ENCODE data around the gene NKX1-1. TPM values are rescaled to one million over a fixed set of nuclear protein-coding genes. Genes with fewer than 3 reads are reported as not detected.

Gene NKX1-1
- total and polyA plus RNA-seq, 2 of the 8 experiments (the other 6 are each of a cell fraction or from before 2014, with no cell fraction given): not detected

- H4K8ac ChIP-seq (ENCODE audit: extremely low read depth, insufficient read depth, low read length): no peak overlapping the region; the same call in 1 of the 2 replicates
- no peak for DNase-seq (ENCODE audit: low read depth in 1 of 2, low spot score in 2 of 2)
These were observed 4.7 kb downstream of the NKX1-1 start for GRCh38 chr4:1401409-1402020.

More at GRCh38 chr4:1401409-1402020, 4.7 kb downstream of the NKX1-1 start:
- Histone ChIP-seq H2AFZ (ENCODE audit: low read length) (no peak overlapping the region), H4K91ac (replicated peaks; ENCODE audit: insufficient read length, low read length) (no peak overlapping the region), H2AK5ac (ENCODE audit: low read depth, low read length) (no peak overlapping the region), H3K23me2 (ENCODE audit: low read depth, low read length) (peaks cover 2% of the 10 kb centered on the region; the same call in 1 of the 2 replicates), H2BK15ac (ENCODE audit: low read length) (no peak overlapping the region), H3K79me2 (ENCODE audit: control insufficient read depth in 1 of 2, insufficient read depth in 2 of 2, low read length in 2 of 2) (no peaks in the 10 kb centered on the region), H2BK5ac (ENCODE audit: low read depth, low read length) (no peak overlapping the region), H3K4me1 (replicated peaks in 1 of 4; ENCODE audit: control insufficient read depth in 3 of 4, insufficient read depth in 4 of 4, low read length in 3 of 4) (peaks cover 0 to 22% (median 3%) of the 10 kb centered on the region in 4 experiments; a peak in 5 of 7 replicates), H2BK12ac (ENCODE audit: low read depth, low read length) (no peak overlapping the region), H2BK20ac (ENCODE audit: low read length) (no peak overlapping the region), H3K79me1 (ENCODE audit: low read depth, low read length) (no peaks in the 10 kb centered on the region), H3K4me3 (ENCODE audit: extremely low read depth in 1 of 4, insufficient read depth in 2 of 4, low read depth in 3 of 4, low read length in 4 of 4) (no peak overlapping the region), H3K18ac (ENCODE audit: extremely low read depth, low read length) (no peak overlapping the region; the same call in 1 of the 2 replicates), H2BK120ac (replicated peaks; ENCODE audit: low read depth, low read length) (no peak overlapping the region), H3K23ac (ENCODE audit: insufficient read length) (no peak overlapping the region), H3K4me2 (ENCODE audit: insufficient read depth in 1 of 2, low read depth in 2 of 2, low read length in 2 of 2) (no peak overlapping the region; a peak in 1 of 4 replicates), H3K27me3 (replicated peaks in 1 of 4; ENCODE audit: control insufficient read depth in 3 of 4, extremely low read depth in 1 of 4, insufficient read depth in 3 of 4, low read length in 3 of 4) (peaks cover 59 to 66% (median 63%) of the 10 kb centered on the region in 4 experiments), H3K4ac (replicated peaks; ENCODE audit: insufficient read length, low read depth, low read length) (no peak overlapping the region), H3K27ac (ENCODE audit: low read depth, low read length) (no peak overlapping the region), H3K14ac (ENCODE audit: insufficient read length) (no peak overlapping the region), H3K56ac (replicated peaks; ENCODE audit: insufficient read length, low read depth, low read length) (no peak overlapping the region), H4K20me1 (replicated peaks in 1 of 2; ENCODE audit: control insufficient read depth in 1 of 2, insufficient read depth in 2 of 2, low read length in 2 of 2) (peaks cover 0 to 9% of the 10 kb centered on the region in 2 experiments), H4K5ac (ENCODE audit: insufficient read length, low read depth, low read length) (no peak overlapping the region), H3K9me3 (ENCODE audit: insufficient read depth in 2 of 2, low read depth in 1 of 2, low read length in 1 of 2) (peaks cover 16 to 23% of the 10 kb centered on the region in 2 experiments), H3K9ac (replicated peaks in 1 of 4; ENCODE audit: extremely low read depth in 1 of 4, low read depth in 3 of 4, low read length in 3 of 4) (no peak overlapping the region), H3K36me3 (ENCODE audit: control insufficient read depth in 2 of 4, insufficient read depth in 4 of 4, low read length in 3 of 4) (peaks cover 0 to 22% (median 0%) of the 10 kb centered on the region in 4 experiments; a peak in 1 of 8 replicates)
- CTCF ChIA-PET (ENCODE audit: partially characterized antibody): interaction anchor here (0.8 to 2.9 kb wide), 12 partner anchors 8 to 239 kb away, joined by 3 to 14 read pairs (median 6); no protein-coding TSS in a partner anchor
- POLR2A ChIA-PET (ENCODE audit: partially characterized antibody): no interaction called here
- 73% methylated on average over 11 of the region's 18 CpGs; no CpG with 5 or more reads in 1 of the 2 experiments for WGBS, 2 experiments (ENCODE audit: extremely low coverage in 1 of 2, insufficient coverage in 1 of 2, insufficient read length in 1 of 2, insufficient replicate concordance in 2 of 2, low coverage in 1 of 2, low lambda C conversion rate in 2 of 2, missing lambda C conversion rate in 1 of 2)
- FAIRE-seq: no peak
- TF ChIP-seq TBP (IDR thresholded peaks at IDR 0.05; ENCODE audit: low read depth, low read length) (no peak), NANOG (IDR thresholded peaks at IDR 0.05; ENCODE audit: insufficient read depth, low read depth, low read length, poor library complexity, severe bottlenecking) (no peak), POU5F1 (IDR thresholded peaks at IDR 0.05; ENCODE audit: low read depth, low read length) (no peak), CTCF (IDR thresholded peaks at IDR 0.05; ENCODE audit: control extremely low read depth in 1 of 3, insufficient read depth in 1 of 3, low read depth in 1 of 3, low read length in 3 of 3) (peak in 1 of 3 experiments; percentile 4; a peak in 2 of 4 replicates), USF2 (IDR thresholded peaks at IDR 0.05; ENCODE audit: low read length) (no peak), RAD21 (IDR thresholded peaks at IDR 0.05 in 1 of 2, conservative IDR thresholded peaks at IDR 0.05 in 1 of 2; ENCODE audit: low read depth in 2 of 2, low read length in 2 of 2) (0 out of 4 replicates have a peak, but pooled peaks of 1 of the 2 experiments have one; percentile 3)

Data from H1 (cell line).